Uterus (tissue), 2 donors: ENCODE measurements around the gene JHY.
"Not testable (repeated sequence)": the region's sequence is repeated elsewhere in the genome, so short reads cannot be mapped to it uniquely, and the experiment has no call there.

ENCODE experiments used
- POLR2A ChIP-seq, 2 donors: fragments of 450-650 bp; IDR thresholded peaks; one replicate each; pipeline ENCODE4 v1.6.1; 2016; ENCODE audit warnings: antibody characterized with exemption in 2 of 2, mild to moderate bottlenecking in 1 of 2, moderate library complexity in 1 of 2
- TF ChIP-seq, protein P1 (sequence below), 4 experiments: fragments of 200-600 bp in 2 of 4; fragments of 450-650 bp in 2 of 4; sonication (generic) in 2 of 4; IDR thresholded peaks; one replicate each; pipeline ENCODE4 v1.5.1; 2016 to 2019; ENCODE audit warnings: antibody characterized with exemption in 4 of 4, mild to moderate bottlenecking in 2 of 4, moderate library complexity in 1 of 4

- TF ChIP-seq, protein P1, sequence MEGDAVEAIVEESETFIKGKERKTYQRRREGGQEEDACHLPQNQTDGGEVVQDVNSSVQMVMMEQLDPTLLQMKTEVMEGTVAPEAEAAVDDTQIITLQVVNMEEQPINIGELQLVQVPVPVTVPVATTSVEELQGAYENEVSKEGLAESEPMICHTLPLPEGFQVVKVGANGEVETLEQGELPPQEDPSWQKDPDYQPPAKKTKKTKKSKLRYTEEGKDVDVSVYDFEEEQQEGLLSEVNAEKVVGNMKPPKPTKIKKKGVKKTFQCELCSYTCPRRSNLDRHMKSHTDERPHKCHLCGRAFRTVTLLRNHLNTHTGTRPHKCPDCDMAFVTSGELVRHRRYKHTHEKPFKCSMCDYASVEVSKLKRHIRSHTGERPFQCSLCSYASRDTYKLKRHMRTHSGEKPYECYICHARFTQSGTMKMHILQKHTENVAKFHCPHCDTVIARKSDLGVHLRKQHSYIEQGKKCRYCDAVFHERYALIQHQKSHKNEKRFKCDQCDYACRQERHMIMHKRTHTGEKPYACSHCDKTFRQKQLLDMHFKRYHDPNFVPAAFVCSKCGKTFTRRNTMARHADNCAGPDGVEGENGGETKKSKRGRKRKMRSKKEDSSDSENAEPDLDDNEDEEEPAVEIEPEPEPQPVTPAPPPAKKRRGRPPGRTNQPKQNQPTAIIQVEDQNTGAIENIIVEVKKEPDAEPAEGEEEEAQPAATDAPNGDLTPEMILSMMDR (IDR thresholded peaks at IDR 0.05): not testable (repeated sequence)
- TF ChIP-seq POLR2A (IDR thresholded peaks at IDR 0.05): not testable (repeated sequence)
Measured at GRCh38 chr11:122863154-122863553, 19.4 kb upstream of the JHY start.
